ENCODE data around the gene NUAK1.
"Not testable (repeated sequence)": the region's sequence is repeated elsewhere in the genome, so short reads cannot be mapped to it uniquely, and the experiment has no call there.

NUAK1 gene

DNA sequence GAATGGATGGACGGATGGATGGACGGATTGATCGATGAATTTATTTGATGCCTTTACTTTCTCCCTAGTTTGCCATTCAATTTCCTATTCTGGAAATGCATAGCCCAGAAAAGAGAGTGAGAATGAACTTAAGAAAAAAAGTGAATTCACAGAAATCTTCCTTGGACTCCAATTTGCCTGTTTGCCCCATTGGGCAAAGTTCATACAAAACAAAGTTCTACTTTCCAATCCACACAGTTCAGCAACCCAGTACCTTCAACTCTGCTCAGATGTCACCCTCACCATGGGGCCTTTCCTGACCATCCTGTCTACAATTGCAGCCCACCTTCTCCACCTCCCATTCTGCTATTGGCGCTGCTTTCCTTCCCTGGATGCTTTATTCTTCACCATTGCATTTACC is 8.2 kb upstream of the NUAK1 start:
- DNase-seq, result no peak

DNA sequence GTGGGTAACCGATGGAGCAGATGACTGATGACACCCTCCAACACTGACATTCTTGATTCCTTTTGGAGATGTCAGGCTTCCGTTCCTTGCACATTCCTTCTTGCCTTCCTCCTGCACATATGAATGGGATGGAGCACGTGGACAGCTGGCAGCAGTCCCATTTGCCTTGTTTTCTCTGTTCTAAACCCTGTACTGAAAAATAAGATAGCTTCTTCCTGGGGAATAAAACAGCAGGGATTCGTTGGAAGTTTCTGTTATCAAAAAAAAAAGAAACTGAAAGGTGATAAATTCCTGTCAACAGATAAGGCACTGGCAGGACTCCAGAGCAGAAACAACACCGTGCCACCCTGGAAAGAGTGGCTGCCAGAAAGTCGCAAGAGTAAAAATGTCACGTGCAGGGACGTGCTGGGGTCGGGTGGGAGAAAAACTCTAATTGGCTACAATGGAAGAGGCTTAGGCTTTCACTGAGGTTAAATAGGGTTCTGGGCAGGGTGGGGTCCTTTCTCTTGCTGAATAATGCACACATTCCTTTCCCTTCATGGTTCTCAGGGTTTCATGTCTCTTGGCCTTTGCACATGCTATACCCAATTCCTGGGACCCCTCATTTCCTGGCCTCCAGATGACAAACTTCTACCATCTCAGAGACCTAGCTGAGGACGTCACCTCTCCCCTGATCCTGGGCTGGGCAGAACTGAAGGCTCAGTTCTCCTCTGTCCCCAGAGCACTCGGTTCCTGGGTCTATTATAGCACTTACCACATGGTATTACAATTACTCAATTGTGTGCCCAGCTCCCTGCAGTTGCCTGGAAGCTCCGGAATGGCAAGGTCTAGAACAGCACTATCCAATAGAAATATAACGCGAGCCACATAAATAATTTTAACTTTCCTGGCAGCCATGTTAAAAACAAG is 7.0 kb upstream of the NUAK1 start:
- DNase-seq, result no peak

DNA sequence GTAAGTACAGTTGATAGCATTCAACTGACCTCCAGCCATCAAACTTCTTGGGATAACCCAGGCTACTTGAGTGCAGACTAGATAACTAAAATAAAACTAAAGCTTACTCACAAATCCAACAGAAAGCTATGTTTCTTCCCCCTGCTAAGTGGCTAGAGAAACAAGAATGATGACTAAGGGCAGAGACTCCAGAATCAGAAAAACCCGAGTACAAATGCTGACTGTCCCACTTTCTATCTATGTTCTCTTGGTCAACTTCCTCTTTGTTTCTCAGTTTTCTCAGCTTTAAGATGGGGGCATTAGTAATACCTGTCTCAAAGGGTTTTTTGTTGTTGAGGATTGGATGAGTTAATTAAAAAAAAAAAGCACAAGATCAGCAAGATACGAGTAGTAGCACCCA is 6.1 kb upstream of the NUAK1 start:
- no peak for DNase-seq

DNA sequence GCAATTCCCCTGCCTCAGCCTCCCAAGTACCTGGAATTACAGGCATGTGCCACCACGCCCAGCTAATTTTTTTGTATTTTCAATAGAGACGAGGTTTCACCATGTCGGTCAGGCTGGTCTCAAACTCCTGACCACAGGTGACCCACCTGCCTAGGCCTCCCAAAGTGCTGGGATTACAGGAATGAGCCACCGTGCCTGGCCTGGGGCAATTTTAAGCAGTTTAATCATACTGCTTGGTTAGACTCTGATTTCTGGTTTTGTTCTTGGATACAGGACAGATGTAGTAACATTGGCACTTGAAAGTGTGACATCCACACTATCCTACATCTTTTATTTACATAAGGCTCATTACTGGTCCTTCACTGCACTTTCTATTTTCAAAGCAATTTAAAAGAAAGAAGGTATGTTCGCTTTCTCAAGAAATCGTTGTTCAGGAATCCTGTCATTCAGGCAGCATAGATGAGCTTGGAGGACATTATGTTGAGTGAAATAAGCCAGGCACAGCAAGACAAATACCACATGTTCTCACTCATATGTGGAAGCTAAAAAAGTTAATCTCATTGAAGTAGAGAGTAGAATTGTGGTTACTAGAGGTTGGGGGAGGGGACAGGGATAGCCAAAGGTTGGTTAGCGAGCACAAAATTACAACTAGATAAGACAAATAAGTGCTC is 4.0 kb upstream of the NUAK1 start:
- DNase-seq, result no peak

DNA sequence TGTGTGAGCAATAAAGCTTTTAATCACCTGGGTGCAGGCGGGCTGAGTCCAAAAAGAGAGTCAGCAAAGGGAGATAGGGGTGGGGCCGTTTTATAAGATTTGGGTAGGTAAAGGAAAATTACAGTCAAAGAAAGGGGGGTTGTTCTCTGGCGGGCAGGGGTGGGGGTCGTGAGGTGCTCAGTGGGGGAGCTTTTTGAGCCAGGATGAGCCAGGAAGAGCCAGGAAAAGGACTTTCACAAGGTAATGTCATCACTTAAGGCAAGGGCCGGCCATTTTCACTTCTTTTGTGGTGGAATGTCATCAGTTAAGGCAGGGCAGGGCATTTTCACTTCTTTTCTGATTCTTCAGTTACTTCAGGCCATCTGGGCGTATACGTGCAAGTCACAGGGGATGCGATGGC is 3.2 kb upstream of the NUAK1 start:
- DNase-seq, result not testable (repeated sequence)

DNA sequence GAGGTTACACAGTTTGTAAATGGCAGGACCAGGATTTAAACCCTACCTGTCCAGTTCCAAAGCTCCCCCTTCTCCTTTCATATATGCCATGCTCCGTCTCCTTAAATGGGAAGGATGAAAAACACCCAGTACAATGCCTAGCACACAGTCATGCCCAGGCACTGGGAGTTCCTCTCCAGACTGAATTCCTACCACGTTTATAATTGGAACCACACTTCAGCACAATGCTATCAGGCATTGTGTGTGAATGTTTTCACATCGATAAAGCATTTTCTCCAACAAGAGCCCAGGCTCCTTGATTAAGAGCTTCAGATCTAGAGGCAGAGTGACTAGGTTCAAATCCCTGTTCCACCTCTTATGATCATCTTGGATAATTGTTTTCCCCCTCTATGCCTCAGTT is 2.7 kb upstream of the NUAK1 start:
- no peak for DNase-seq

DNA sequence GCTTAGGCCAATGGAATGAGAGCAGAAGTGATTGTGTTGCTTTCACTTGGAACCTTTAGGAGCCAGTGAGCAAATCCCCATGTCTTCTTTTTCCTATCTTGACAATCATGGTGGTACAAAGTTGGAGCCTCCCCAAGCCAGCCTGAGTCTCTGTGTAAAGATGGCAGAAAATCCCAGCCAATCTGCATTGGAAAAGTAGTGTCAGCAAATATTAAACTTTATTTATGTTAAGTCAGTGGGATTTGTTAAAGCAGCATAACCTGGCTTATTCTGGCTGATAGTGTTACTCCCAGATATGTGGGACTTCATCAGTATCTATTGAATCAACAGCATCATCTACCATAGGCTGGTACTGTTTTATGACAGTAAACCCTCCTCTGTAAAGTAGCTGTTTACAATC is 2.2 kb upstream of the NUAK1 start:
- no peak for DNase-seq

DNA sequence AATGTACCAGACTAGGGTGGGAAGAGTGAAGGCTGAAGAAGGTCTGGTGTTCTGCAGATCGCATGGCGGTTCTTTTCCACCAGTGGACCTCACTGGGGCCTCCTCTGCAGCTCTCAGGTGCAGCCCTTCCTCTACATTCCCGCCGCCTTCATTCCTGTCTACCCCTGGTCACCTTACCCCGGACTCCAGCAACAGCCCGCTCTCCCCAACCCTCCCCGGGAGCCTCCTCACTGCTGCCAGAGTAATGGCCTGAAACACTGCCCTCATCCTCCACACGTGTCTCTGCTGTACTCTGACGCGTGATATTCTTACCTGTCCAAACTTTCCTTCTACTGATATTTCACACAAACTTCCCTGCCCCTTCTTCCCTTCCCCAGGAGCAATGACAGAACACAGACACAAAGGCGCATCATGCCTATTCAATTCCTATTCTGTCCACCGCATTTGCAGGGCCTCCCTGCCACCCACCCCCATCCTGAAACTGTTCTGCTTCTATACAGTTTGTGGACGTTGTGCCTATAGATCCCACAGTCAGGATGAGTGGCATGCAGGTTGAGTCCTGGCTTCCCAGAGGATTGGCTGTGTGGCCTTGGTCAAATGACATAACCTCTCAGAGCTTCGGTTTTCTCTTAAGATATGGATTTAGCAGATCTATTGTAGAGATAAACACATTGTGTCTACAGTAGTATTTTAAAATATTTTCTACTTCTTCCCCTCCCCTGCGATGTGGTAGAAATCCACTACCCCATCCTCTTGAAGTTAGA is 1.7 kb upstream of the NUAK1 start:
- no peak for DNase-seq

DNA sequence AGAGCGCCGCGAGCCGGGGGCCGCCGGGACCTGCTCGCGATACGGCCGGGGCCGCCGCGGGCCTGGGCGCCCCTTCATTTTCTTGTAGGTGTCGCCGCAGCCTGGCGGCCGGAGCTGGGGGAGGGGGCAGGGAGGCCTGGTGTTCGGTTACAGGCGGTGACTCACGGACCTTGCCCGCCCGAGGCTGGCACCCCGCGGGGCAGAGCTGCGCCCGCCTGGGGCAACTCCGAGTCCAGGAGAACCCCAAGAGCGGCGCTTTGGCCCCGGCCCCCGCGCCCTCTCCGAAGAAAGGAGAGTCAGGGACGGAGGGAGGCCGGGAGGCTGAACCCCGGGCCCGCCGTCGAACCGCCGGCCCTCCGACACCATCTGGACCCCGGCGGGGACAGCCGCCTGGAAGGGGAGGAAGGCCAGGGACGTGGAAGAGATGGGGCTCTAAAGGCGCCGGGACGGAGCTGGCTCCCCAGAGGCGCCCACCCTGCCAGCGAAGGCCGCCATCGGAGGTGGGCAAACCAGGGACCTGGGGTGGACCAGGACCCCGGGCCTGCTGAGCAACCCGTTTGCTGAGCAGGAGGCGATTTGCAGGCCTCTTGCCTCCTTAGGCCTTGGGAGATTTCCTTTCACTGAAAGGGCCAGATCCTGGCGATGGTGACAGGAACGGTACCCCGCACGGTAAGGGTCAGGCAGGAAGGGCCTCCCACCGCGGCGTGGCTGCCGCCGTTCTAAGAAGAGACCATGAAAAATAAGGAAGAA is 843 bp upstream of the NUAK1 start:
- no peak for DNase-seq

DNA sequence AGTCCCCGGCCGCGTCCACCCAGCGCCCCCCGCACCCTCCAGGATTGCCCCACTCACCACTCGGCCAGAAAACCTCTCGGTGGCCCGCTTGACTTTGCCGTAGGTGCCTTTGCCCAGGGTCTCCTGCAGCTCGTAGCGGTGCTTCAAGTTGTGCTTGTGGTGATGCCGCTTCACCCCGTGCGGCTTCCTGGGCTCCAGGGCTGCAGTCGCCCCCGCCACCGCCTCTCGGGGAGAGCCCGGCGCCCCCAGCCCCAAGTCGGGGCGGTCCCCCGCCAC is 459 bp downstream of the NUAK1 start:
- peak in 1 of 5 experiments; percentile 19 for DNase-seq

DNA sequence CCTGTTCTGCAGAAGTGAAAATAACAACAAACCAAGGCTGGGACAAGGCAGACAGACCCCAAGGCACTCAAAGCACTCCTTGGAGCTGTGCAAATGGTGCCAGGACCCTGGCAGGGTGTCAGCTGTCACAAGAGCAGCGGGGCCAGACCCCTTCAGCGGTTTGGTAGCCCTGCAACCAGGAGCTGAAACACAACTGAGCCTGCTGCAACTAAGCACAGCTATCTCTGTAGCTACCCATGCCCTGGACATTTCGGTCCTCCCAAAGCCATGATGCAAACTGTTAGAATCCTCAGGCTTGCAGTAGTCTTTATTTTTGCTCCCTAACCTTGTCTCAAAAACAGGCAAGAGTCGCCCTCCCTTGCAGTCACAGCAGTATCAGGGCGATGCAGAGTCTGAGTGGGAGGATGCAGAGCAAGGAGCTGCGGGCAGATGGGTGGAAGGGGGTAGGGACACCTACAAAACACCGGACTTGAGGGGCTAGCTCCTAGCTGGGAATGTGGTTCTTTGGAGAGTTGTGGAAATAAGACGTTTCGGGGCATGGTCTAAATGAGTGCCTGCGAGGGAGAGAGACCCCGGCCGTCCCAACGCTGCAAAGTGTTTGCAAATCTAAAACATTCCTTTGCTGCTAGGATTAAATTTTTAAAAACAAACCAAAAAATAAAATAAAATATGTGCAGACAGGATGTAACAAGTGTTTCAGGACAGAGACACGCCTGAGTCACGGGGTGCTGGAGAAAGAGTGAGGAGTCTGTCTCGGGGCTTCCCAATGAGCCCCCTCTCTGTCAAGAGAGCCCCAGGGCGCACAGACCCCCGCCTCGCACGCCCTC is 1.0 kb downstream of the NUAK1 start:
- no peak for DNase-seq

DNA sequence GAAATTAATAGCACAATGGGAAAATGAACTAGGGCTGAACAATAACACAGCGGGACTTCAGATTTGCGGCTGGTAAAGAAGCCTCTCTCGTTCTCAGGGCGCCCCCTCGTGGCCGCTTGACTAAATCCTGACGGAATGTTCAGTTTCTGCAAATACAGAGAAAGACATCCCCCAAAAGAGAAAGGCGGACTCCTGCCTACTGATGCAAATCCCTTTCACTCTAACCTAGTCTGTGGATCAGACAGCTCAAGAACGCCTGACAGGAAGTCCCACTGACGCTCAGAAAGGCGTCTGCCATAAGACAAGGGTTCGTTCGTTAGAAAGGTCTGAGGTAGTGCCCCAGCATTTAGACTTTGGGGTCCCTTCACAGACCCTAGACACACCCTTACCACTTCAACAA is 2.5 kb downstream of the NUAK1 start:
- DNase-seq, result peak; percentile 19 to 60 (median 49)

DNA sequence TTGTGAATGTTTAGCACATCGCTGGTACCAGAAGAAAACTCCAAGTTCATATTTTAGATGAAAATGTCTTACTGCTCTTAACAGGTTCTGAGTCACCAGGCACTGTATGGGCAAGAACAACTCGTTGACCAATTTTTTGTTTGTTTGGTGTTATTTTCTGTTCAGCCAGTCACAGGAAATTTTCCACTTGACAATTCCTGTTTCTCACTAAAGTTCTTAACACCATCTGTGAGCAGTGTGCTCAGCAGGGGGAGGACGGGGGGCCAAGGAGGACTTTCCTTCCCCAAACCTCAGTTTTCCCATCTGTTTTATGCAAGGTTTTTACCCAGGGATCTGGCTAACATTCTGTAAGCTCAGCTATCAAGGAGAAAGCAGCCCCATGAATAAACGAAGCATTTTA is 3.0 kb downstream of the NUAK1 start:
- DNase-seq, result no peak

DNA sequence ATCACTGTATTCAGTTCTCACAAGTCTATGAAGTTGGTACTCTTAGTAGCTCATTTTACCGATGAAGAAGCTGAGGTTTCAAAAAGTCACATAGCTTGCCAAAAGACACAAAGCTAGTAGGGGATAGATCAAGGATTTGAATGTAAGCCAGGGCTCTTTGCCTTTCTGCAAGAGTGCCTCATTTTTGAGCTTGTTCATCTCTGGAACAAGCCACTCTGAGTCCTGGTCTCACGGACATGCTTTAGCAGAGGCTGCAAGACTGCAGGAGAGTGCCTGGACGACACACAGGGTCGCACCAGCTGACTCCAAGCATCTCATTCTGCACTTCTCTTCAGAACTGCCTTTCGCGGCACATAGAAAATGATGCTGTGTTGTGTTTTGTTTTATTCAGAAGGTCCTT is 3.7 kb downstream of the NUAK1 start:
- no peak for DNase-seq

DNA sequence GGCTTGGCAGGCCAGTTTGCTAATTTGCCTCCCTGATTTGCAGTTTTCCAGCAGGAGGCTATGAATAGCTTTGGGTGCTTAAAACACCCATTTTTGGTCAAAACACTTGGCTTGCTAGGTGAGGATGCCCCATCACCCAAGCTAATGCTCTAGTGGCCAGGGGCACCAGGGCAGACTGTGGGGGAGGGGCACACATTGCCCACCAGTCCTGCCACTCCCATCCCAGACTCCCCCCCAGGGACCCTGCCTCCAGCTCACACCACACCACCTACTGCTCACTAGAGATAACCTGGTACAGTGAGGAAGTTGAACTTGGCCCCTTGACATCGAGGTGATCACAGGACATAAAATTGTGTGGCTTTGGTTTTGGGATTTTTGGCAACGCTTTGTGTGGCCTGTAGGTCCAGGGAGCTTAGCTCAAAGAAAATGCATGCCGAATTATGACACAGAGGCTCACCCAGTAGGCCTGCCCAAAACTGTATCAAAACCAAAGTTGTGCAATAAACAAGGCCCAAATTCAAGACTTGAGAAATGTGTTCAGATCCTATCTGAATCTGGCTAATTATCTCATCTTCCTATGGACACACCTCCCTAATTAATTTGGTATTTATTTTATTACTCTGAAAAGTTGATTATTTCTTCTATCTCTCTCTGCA is 4.3 kb downstream of the NUAK1 start:
- DNase-seq, result no peak

DNA sequence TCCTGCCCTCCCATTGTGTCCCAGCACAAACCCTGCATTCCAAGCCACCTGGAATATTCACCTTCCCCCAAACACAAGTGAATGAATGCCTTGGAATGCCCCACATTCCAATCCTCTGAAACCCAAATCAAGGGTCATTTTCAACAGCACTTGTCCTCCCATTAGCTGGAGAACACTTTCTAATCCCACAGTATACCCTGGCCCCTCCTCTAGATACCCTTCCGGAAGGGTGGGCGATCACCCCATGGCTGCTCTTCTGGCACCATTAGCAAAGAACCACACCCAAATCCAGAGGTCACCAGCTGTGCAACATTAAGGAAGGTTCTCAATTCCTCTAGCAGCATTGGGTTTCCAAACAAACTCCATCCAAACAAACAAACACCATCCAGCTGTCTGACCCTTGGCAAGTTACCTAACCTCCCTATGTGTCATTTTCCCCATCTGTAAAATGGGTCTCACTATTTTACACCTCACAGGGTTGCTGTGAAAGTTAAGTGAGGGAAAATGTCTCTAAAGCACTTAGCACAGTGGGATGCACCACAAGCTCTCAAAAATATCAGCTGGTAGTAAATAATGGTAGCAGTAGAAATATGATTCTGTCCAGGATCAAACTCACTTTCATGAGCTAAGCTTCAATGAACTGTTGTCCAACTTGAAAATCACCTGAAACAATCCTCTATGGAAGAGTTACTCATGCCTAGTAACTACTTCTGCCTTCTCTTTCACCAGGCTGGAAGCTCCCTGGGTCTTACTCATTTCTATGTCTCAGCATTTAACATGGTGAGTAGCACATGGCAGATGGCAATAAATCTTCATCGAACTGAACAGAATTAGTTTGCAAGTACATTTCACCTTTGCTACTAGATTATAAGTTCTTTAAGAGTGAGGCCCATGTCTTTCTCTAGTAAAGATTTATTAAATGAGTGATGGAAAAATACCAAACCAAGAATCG is 5.3 kb downstream of the NUAK1 start:
- DNase-seq, result no peak

DNA sequence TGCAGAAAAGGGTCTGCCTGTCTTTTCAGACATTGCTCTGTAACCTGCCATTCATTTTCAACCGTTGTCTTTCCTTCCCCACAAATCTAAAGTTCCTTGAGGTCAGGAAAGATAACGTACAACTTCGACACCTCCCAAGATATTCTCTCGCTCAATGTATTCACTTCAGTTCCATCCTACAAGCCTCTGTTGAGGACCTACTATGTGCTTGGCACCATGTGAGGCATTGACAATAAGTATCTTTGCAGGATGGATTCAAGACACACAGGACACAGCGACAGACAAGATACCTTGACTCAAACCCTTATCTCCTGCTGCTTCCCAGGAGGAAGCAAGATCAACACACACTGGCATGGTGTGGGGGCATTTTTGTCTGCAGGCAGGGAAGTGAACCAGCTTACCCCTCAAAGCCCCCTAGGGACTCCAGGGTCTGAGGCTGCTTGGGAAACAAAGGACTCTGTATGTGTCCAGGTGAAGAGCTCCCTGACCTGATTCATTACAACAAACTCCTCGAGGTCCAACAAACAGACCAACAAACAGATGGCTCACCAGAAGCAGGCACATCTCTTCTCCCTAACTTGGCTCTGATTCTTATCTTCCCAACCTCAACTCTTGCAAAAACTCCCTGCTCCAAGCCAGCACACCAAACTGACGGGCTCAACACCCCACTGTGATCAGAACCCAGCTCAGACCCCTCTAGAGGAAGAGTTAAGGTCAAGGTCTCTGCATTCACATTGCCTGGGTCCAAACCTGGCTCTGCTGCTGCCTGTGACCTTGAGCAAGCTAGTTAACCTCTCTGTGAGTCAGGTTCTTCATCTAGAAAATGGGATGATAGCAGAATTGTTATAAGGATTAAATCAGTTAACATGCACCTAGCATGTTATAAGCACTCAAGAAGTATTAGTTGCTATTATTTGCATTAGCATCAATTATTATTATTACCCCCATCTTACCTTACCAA is 6.3 kb downstream of the NUAK1 start:
- no peak for DNase-seq

DNA sequence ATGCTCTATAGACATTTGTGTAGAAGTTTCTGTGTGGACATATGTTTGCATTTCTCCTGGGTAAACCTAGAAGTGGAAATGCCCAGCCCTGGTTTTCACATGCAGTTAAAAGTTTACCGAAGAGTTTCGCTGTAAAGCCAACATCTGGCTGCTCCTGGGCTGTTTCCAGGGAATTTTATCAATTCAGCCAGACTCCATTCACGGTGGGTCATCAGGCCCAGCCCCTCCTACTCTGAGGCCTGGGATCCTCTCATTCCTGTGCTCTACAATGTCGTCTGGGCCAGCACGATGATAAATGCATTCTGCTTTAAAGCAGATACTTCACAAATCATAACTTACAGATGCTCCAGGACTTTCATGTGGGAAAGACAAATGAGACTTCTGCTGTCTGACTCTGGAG is 7.1 kb downstream of the NUAK1 start:
- DNase-seq, result no peak

DNA sequence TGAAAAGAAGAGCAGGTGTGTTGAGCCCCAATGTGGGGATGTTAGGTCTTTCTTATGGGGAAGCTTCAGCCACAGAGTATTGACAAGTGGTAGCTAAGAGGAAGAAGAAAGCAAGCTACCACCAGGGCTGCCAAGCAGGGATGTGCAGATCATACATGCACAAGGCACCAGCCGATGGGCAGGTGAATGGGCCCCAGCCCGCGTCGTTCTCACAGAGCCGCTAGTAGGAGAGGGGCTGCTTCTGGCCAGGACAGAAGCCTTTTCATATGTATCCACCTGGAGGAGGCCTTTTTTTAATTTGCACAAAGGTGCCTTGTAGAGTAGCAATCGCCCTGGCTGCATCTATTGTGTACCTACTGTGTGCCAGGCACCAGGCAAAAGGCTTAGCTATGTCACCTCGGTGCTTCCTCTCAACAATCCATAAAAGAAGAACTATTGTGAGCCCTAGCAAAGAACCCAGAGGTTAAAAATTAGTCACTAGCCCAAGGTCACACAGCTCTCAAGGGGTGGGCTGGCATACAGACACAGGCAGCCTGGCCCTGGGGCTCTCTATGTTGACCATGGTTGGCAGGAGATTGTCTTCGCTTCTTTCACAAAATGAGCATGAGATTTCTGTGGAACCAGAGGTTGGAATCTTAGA is 8.2 kb downstream of the NUAK1 start:
- no peak for DNase-seq
